Gastrocnemius medialis (tissue), 4 donors: Measurements from ENCODE around the gene ELOA. TPM values are rescaled to one million over a fixed set of nuclear protein-coding genes. Genes with fewer than 3 reads are reported as not detected.
A peak's percentile ranks its signal among the peaks of the same experiment; 100 is the strongest.

ENCODE experiments used
- ATAC-seq, 2 donors: fragments of 150-250 bp; one replicate each; pipeline ENCODE4 v1.9.1; 2016
- DNase-seq, 2 donors: peaks; one replicate each; pipeline ENCODE4 v3.0.0-alpha.2; 2019
- H3K27ac ChIP-seq, 4 donors: fragments of 200-600 bp; sonication (generic); 1 replicate in 1 of 4; 2 replicates in 3 of 4; pipeline ENCODE4 v1.5.1; 2016 to 2018; ENCODE audit warnings: mild to moderate bottlenecking in 2 of 4, moderate library complexity in 1 of 4
- H3K27me3 ChIP-seq, 3 donors: fragments of 200-600 bp; sonication (generic) in 2 of 3; 1 replicate in 1 of 3; 2 replicates in 2 of 3; pipeline versions ENCODE4 v1.5.1 to v1.6.0; 2016 to 2019; ENCODE audit warnings: mild to moderate bottlenecking in 1 of 3, moderate library complexity in 1 of 3
- H3K36me3 ChIP-seq, 2 donors: fragments of 200-600 bp; sonication (generic) in 1 of 2; one replicate each; pipeline ENCODE4 v1.5.1; 2017 to 2018
- H3K4me1 ChIP-seq, 2 donors: fragments of 200-600 bp; sonication (generic) in 1 of 2; one replicate each; pipeline ENCODE4 v1.5.1; 2016 to 2017; ENCODE audit warnings: mild to moderate bottlenecking in 2 of 2
- H3K4me3 ChIP-seq, 4 donors: fragments of 200-600 bp; sonication (generic) in 3 of 4; 1 replicate in 1 of 4; 2 replicates in 3 of 4; pipeline ENCODE4 v1.5.1; 2016 to 2019; ENCODE audit warnings: mild to moderate bottlenecking in 2 of 4
- H3K9me3 ChIP-seq, 3 donors: fragments of 200-600 bp; sonication (generic) in 2 of 3; 1 replicate in 1 of 3; 2 replicates in 2 of 3; pipeline ENCODE4 v1.5.1; 2016 to 2019
- POLR2A ChIP-seq, 2 donors: fragments of 450-650 bp; IDR thresholded peaks; one replicate each; pipeline ENCODE4 v1.6.1; 2017; ENCODE audit warnings: antibody characterized with exemption in 2 of 2, mild to moderate bottlenecking in 2 of 2, moderate library complexity in 2 of 2
- in situ Hi-C, 4 donors: fragments of 200-750 bp; cut with MboI; loops; one replicate each; pipeline versions ENCODE4 v1.15.0 to v1.8.0; 2017; ENCODE audit warnings: low sequenced_read_pairs in 4 of 4
- intact Hi-C: fragments of 100-400 bp; cut with DNase I; formaldehyde crosslinking; loops from one replicate; pipeline ENCODE4 v1.15.1; 2023; ENCODE audit warnings: low total_unique reads
- total RNA-seq, 4 donors: library from RNA; depleted of rRNA; stranded (reverse); fragments of >200 nt; gene quantifications; one replicate each; pipeline versions ENCODE4 v1.1.0 to v1.2.3, GENCODE V29; 2016
- TF ChIP-seq, protein P1 (sequence below), 5 experiments: fragments of 450-650 bp in 3 of 5; fragments of 200-600 bp in 2 of 5; sonication (generic) in 2 of 5; IDR thresholded peaks in 4 of 5; conservative IDR thresholded peaks in 1 of 5; 1 replicate in 4 of 5; 2 replicates in 1 of 5; pipeline ENCODE4 v1.5.1; 2016 to 2019; ENCODE audit warnings: antibody characterized with exemption in 5 of 5, mild to moderate bottlenecking in 3 of 5, moderate library complexity in 3 of 5

The ELOA gene
- total RNA-seq, 4 donors from 2014 or later: 44.7 to 73.0 (median 59.0) TPM

DNA sequence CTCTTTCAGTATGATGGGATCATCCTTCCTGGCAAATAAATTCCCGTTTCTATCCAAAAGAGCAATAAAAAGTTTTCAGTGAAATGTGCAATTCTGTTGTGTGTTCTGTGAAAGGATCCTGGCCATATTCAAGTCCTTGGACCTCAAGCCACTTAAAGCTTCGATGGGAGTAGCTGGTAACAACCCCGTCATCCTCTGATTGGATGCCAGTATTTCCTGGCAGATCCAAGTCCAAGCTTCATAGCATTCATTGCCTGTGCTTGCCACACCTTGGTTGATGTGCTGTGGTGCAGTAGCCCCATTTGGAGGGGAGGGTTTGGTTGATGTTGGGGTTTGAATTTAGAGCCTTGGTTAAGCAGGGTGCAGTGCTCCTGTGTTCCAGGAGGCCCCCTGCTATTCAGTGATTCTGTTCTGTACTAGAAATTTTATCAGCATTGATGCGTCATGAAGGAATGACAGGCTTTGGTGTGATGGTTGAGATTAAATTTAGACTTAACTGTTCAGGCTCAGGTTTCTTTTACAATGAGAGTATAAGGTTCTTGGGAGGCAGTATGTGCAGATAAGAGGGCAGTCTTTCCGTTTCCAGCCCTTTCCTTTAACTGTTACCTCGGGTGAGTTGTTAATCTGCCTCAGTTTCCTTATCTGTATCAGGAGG, 46.8 kb upstream of the ELOA start:
- Histone ChIP-seq H3K9me3 (no peaks in the 10 kb centered on the region), H3K27ac (peak overlapping the region; percentile 35 to 93 (median 58)), H3K4me1 (peaks cover 55 to 62% of the 10 kb centered on the region in 2 donors), H3K4me3 (no peak overlapping the region), H3K36me3 (peaks cover 5 to 72% of the 10 kb centered on the region in 2 donors), H3K27me3 (no peaks in the 10 kb centered on the region)
- no peak for DNase-seq
- TF ChIP-seq POLR2A (IDR thresholded peaks at IDR 0.05): no peak
- TF ChIP-seq, protein P1, sequence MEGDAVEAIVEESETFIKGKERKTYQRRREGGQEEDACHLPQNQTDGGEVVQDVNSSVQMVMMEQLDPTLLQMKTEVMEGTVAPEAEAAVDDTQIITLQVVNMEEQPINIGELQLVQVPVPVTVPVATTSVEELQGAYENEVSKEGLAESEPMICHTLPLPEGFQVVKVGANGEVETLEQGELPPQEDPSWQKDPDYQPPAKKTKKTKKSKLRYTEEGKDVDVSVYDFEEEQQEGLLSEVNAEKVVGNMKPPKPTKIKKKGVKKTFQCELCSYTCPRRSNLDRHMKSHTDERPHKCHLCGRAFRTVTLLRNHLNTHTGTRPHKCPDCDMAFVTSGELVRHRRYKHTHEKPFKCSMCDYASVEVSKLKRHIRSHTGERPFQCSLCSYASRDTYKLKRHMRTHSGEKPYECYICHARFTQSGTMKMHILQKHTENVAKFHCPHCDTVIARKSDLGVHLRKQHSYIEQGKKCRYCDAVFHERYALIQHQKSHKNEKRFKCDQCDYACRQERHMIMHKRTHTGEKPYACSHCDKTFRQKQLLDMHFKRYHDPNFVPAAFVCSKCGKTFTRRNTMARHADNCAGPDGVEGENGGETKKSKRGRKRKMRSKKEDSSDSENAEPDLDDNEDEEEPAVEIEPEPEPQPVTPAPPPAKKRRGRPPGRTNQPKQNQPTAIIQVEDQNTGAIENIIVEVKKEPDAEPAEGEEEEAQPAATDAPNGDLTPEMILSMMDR (IDR thresholded peaks at IDR 0.05 in 4 of 5, conservative IDR thresholded peaks at IDR 0.05 in 1 of 5): no peak
- intact Hi-C loops: loop anchor here (10.0 kb wide), 1 partner anchor 168 kb away; the partner anchor contains the start of gene FUCA1
- peak in 1 of 2 donors; percentile 34 for ATAC-seq
- in situ Hi-C loops: no loop called here

DNA sequence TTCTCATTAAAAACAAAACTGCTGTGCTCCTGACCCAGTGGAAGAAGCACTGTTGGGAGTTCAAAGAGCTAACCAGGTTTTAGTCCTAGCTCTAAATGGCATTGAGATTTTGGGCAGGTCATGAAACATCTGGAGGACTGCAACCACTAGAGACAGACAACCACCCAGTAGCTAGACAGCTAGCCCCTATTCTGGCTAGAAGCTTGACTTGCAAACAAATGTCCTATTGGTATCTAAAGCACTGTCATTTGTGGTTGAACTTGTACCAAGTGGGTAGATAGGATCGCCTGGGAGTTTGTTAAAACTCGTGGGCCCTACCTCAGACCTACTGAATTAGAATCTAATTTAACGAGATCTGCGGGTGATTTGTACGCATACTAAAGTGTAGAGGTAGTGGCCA, 44.8 kb upstream of the ELOA start:
- no peaks in the 10 kb centered on the region for H3K9me3 ChIP-seq
- no peak for ATAC-seq
- H3K27me3 ChIP-seq: no peaks in the 10 kb centered on the region
- H3K4me1 ChIP-seq: peaks cover 40 to 50% of the 10 kb centered on the region in 2 donors
- TF ChIP-seq, protein P1 (IDR thresholded peaks at IDR 0.05 in 4 of 5, conservative IDR thresholded peaks at IDR 0.05 in 1 of 5): no peak
- TF ChIP-seq POLR2A (IDR thresholded peaks at IDR 0.05): no peak
- DNase-seq: no peak
- no peak overlapping the region for H3K4me3 ChIP-seq
- in situ Hi-C loops (no loop called here), intact Hi-C loops (loop anchor here (10.0 kb wide), 1 partner anchor 166 kb away; the partner anchor contains the start of gene FUCA1)
- peaks cover 5 to 64% of the 10 kb centered on the region in 2 donors for H3K36me3 ChIP-seq
- no peak overlapping the region for H3K27ac ChIP-seq

DNA sequence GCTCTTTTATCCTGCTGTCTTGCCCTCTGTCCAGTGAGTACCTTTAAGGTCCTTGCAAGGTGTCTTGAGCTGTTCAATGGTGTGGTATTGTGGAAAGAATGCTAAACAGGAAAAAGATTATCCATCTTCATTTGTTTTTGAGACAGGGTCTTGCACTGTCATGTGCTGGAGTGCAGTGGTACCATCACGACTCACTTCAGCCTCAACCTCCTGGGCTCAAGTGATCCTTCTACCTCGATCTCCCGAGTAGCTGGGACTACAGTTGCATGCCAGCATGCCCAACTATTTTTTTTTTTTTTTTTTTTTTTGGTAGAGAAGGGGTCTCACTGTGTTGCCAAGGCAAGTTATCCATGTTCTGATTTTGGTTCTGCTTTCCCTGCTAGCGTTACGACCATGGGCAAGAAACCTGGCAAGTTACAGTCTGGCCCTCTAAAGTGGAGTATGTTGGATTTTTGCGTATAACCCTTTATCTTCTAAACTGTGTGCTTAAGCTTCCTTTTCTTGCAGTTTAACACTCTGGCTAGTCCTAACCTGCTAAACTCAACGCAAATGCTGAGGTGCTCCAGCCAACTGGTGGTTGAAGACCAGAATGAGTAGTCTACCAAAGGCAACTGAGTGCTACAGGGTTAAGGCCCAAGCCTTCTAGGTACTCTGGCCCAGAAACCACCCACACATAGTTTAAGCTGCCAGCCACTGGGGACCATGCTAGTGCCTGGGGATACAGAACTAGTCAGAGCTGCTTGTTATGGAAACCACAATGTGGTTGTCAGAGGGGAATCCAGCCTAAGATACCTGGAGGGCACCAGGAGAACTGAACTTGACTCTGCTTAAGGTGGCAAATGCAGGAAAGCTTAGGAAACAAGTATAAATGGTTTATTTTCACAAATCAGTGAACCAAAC, 43.7 kb upstream of the ELOA start:
- in situ Hi-C loops: no loop called here
- no peaks in the 10 kb centered on the region for H3K9me3 ChIP-seq
- TF ChIP-seq, protein P1 (IDR thresholded peaks at IDR 0.05 in 4 of 5, conservative IDR thresholded peaks at IDR 0.05 in 1 of 5): no peak
- TF ChIP-seq POLR2A (IDR thresholded peaks at IDR 0.05): no peak
- ATAC-seq (no peak), DNase-seq (no peak)
- no peak overlapping the region for H3K4me3 ChIP-seq
- no peak overlapping the region for H3K27ac ChIP-seq
- intact Hi-C loops: loop anchor here (10.0 kb wide), 1 partner anchor 165 kb away; the partner anchor contains the start of gene FUCA1
- H3K4me1 ChIP-seq: peaks cover 29 to 39% of the 10 kb centered on the region in 2 donors
- H3K36me3 ChIP-seq: peaks cover 3 to 57% of the 10 kb centered on the region in 2 donors
- no peaks in the 10 kb centered on the region for H3K27me3 ChIP-seq

DNA sequence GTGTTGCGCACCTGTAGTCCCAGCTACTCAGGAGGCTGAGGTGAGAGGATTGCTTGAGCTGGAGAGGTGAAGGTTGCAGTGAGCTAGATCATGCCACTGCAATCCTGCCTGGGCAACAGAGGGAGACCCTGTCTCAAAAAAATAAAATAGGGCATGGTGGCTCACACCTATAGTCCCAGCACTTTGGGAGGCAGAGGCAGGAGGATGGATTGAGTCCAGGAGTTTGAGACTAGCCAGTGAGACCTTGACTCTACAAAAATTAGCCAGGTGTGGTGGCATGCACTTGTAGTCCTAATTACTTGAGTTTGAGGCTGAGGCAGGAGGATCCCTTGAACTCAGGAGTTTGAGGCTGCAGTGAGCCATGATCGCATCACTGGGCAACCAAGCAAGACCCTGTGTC, 42.0 kb upstream of the ELOA start:
- ATAC-seq: no peak
- no peak for DNase-seq

More for the DNA sequence above, 42.0 kb upstream of the ELOA start:
- no peak overlapping the region for H3K27ac ChIP-seq
- H3K27me3 ChIP-seq: no peaks in the 10 kb centered on the region
- H3K4me1 ChIP-seq: peaks cover 11 to 22% of the 10 kb centered on the region in 2 donors
- in situ Hi-C loops (no loop called here), intact Hi-C loops (no loop called here)
- TF ChIP-seq POLR2A (IDR thresholded peaks at IDR 0.05): no peak
- TF ChIP-seq, protein P1 (IDR thresholded peaks at IDR 0.05 in 4 of 5, conservative IDR thresholded peaks at IDR 0.05 in 1 of 5): no peak
- H3K4me3 ChIP-seq: no peak overlapping the region
- peaks cover 0 to 45% of the 10 kb centered on the region in 2 donors for H3K36me3 ChIP-seq
- H3K9me3 ChIP-seq: no peaks in the 10 kb centered on the region
